ENCODE data around the gene HLA-B. TPM values are rescaled to one million over a fixed set of nuclear protein-coding genes. Genes with fewer than 3 reads are reported as not detected.

The HLA-B gene
- total and polyA plus RNA-seq, 4 donors, result 668 to 3,772 (median 1,436) TPM

DNA sequence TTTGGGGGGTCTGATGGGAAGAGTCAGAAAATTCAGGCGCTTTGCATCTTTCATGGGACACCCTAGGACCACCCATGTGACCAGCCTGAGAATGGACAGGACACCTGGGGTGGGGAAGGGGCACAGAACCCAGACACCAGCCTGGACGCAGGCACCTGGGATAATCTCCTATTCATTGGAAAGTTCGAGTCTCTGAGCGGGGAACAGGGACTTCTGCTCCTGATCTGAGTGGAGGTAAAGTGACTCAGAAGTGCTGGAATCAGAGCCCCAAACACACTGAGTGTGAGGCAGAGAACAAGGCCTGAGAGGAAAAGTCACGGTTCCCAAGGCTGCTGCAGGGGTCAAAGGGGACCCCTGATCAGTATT is 1.4 kb downstream of the HLA-B start:
- H3K27ac ChIP-seq (ENCODE audit: low read depth in 1 of 2, low read length in 1 of 2), result peak overlapping the region in 1 of 2 donors; percentile 6
- peaks cover 0 to 41% (median 10%) of the 10 kb centered on the region in 3 donors for H3K27me3 ChIP-seq (ENCODE audit: control insufficient read depth in 3 of 3, insufficient read depth in 3 of 3, low read length in 2 of 3)
- H3K9me3 ChIP-seq (ENCODE audit: control insufficient read depth in 4 of 4, insufficient read depth in 3 of 4, low read length in 3 of 4), result no peaks in the 10 kb centered on the region
- ATAC-seq (ENCODE audit: insufficient read depth, low FRiP score), result no peak
- H3K4me3 ChIP-seq, result peak overlapping the region; percentile 88
- TF ChIP-seq, protein P1, sequence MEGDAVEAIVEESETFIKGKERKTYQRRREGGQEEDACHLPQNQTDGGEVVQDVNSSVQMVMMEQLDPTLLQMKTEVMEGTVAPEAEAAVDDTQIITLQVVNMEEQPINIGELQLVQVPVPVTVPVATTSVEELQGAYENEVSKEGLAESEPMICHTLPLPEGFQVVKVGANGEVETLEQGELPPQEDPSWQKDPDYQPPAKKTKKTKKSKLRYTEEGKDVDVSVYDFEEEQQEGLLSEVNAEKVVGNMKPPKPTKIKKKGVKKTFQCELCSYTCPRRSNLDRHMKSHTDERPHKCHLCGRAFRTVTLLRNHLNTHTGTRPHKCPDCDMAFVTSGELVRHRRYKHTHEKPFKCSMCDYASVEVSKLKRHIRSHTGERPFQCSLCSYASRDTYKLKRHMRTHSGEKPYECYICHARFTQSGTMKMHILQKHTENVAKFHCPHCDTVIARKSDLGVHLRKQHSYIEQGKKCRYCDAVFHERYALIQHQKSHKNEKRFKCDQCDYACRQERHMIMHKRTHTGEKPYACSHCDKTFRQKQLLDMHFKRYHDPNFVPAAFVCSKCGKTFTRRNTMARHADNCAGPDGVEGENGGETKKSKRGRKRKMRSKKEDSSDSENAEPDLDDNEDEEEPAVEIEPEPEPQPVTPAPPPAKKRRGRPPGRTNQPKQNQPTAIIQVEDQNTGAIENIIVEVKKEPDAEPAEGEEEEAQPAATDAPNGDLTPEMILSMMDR (IDR thresholded peaks at IDR 0.05; ENCODE audit: control extremely low read depth, extremely low read depth), result no peak
- H3K9ac ChIP-seq (ENCODE audit: insufficient read depth in 1 of 2, low read length in 2 of 2), result no peak overlapping the region
- no peak for DNase-seq
- H3K4me1 ChIP-seq (ENCODE audit: control insufficient read depth in 5 of 5, insufficient read depth in 5 of 5, low read length in 5 of 5), result peaks cover 0 to 16% (median 0%) of the 10 kb centered on the region in 5 donors
- peaks cover 0 to 23% (median 2%) of the 10 kb centered on the region in 4 donors for H3K36me3 ChIP-seq (ENCODE audit: control insufficient read depth in 4 of 4, insufficient read depth in 4 of 4, low read length in 4 of 4)
- WGBS, 2 donors, result 52 to 56% methylated on average over 5 of the region's 5 CpGs

DNA sequence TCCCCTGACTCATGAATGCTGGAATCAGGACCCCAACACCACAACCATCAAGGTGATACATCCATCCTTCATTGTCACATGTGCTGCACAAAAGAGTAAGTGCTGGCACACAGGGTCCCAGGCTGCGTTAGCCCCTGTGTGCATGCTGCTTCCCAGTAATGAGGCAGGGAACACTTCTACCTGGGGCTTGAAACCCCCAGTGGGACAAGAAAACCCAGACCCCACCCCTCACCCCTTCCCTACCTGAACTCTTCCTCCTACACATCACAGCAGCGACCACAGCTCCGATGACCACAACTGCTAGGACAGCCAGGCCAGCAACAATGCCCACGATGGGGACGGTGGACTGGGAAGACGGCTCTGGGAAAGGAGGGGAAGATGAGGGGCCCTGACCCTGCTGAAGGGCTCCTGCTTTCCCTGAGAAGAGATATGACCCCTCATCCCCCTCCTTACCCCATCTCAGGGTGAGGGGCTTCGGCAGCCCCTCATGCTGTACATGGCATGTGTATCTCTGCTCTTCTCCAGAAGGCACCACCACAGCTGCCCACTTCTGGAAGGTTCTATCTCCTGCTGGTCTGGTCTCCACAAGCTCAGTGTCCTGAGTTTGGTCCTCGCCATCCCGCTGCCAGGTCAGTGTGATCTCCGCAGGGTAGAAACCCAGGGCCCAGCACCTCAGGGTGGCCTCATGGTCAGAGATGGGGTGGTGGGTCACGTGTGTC is 2.0 kb downstream of the HLA-B start:
- Histone ChIP-seq H3K27ac (ENCODE audit: low read depth in 1 of 2, low read length in 1 of 2) (peak overlapping the region in 1 of 2 donors; percentile 45), H3K27me3 (ENCODE audit: control insufficient read depth in 3 of 3, insufficient read depth in 3 of 3, low read length in 2 of 3) (peaks cover 0 to 42% (median 10%) of the 10 kb centered on the region in 3 donors), H3K9ac (ENCODE audit: insufficient read depth in 1 of 2, low read length in 2 of 2) (no peak overlapping the region), H3K9me3 (ENCODE audit: control insufficient read depth in 4 of 4, insufficient read depth in 3 of 4, low read length in 3 of 4) (no peaks in the 10 kb centered on the region), H3K36me3 (ENCODE audit: control insufficient read depth in 4 of 4, insufficient read depth in 4 of 4, low read length in 4 of 4) (peaks cover 0 to 23% (median 2%) of the 10 kb centered on the region in 4 donors), H3K4me3 (peak overlapping the region; percentile 88), H3K4me1 (ENCODE audit: control insufficient read depth in 5 of 5, insufficient read depth in 5 of 5, low read length in 5 of 5) (peaks cover 0 to 16% (median 0%) of the 10 kb centered on the region in 5 donors)
- 59 to 64% methylated on average over 11 of the region's 11 CpGs for WGBS, 2 donors
- DNase-seq (no peak), ATAC-seq (ENCODE audit: insufficient read depth, low FRiP score) (no peak)
- TF ChIP-seq, protein P1 (IDR thresholded peaks at IDR 0.05; ENCODE audit: control extremely low read depth, extremely low read depth), result no peak

DNA sequence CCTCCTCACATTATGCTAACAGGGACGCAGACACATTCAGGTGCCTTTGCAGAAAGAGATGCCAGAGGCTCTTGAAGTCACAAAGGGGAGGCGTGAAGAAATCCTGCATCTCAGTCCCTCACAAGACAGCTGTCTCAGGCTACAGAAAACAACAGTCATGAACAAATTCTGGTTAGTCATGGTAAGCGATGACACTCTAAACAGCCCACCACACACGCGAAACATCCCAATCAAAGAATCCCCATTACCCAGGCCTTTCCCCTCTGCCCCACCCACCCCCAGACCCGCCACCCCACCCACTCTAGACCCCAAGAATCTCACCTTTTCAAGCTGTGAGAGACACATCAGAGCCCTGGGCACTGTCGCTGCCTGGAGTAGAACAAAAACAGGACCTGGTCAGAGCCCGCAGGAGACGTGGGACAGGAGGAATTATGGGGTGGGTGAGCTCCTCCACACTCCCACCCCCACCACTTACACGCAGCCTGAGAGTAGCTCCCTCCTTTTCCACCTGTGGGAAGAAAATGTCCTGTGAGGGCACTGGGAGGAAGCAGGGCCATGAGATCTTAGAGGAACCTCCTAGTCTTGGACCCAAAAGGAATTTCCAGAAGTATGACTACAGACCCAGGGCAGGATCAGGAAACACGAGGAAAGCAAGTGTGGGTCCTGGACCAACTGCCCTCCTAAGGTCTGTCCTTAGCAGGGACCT is 2.7 kb downstream of the HLA-B start:
- Histone ChIP-seq H3K36me3 (ENCODE audit: control insufficient read depth in 4 of 4, insufficient read depth in 4 of 4, low read length in 4 of 4) (peaks cover 0 to 23% (median 2%) of the 10 kb centered on the region in 4 donors), H3K27ac (ENCODE audit: low read depth in 1 of 2, low read length in 1 of 2) (peak overlapping the region in 1 of 2 donors; percentile 45), H3K4me3 (peak overlapping the region; percentile 88), H3K9me3 (ENCODE audit: control insufficient read depth in 4 of 4, insufficient read depth in 3 of 4, low read length in 3 of 4) (no peaks in the 10 kb centered on the region), H3K27me3 (ENCODE audit: control insufficient read depth in 3 of 3, insufficient read depth in 3 of 3, low read length in 2 of 3) (peaks cover 0 to 36% (median 5%) of the 10 kb centered on the region in 3 donors), H3K4me1 (ENCODE audit: control insufficient read depth in 5 of 5, insufficient read depth in 5 of 5, low read length in 5 of 5) (peaks cover 0 to 16% (median 0%) of the 10 kb centered on the region in 5 donors), H3K9ac (ENCODE audit: insufficient read depth in 1 of 2, low read length in 2 of 2) (no peak overlapping the region)
- ATAC-seq (ENCODE audit: insufficient read depth, low FRiP score) (no peak), DNase-seq (no peak)
- TF ChIP-seq, protein P1 (IDR thresholded peaks at IDR 0.05; ENCODE audit: control extremely low read depth, extremely low read depth), result no peak
- 47 to 63% methylated on average over 11 of the region's 11 CpGs for WGBS, 2 donors
